Neutrophil (primary cell): ENCODE data around the gene SKAP1.
"Not testable (repeated sequence)": the region's sequence is repeated elsewhere in the genome, so short reads cannot be mapped to it uniquely, and the experiment has no call there.

Experiments
- H3K27ac ChIP-seq: fragments of 200-600 bp; sonication (generic); 2 replicates; pipeline ENCODE4 v1.5.1; 2016; ENCODE audit warnings: mild to moderate bottlenecking, moderate library complexity
- H3K27me3 ChIP-seq: fragments of 200-600 bp; sonication (generic); 2 replicates; pipeline ENCODE4 v1.6.0; 2016; ENCODE audit warnings: mild to moderate bottlenecking
- H3K36me3 ChIP-seq: fragments of 200-600 bp; sonication (generic); 2 replicates; pipeline ENCODE4 v1.5.1; 2017
- H3K4me1 ChIP-seq, 2 experiments: fragments of 200-600 bp in 1 of 2; sonication (generic) in 1 of 2; 1 replicate in 1 of 2; 2 replicates in 1 of 2; pipeline versions ENCODE4 v1.5.1 to v1.6.1; 2013 to 2016; ENCODE audit warnings: low read depth in 1 of 2, low read length in 1 of 2, mild to moderate bottlenecking in 1 of 2, moderate library complexity in 1 of 2; ENCODE audit not compliant: control insufficient read depth in 1 of 2, insufficient read depth in 1 of 2
- H3K4me3 ChIP-seq, 2 experiments: fragments of 200-600 bp in 1 of 2; sonication (generic) in 1 of 2; 1 replicate in 1 of 2; 2 replicates in 1 of 2; pipeline ENCODE4 v1.5.1; 2013 to 2016; ENCODE audit warnings: low read depth in 1 of 2, low read length in 1 of 2, mild to moderate bottlenecking in 1 of 2, moderate library complexity in 1 of 2
- H3K9me3 ChIP-seq: fragments of 200-600 bp; sonication (generic); 2 replicates; pipeline ENCODE4 v1.5.1; 2016
- TF ChIP-seq, protein P1 (sequence below): fragments of 200-600 bp; sonication (generic); IDR thresholded peaks from 2 replicates; pipeline ENCODE4 v1.5.1; 2016; ENCODE audit warnings: antibody characterized with exemption

SKAP1 gene

DNA sequence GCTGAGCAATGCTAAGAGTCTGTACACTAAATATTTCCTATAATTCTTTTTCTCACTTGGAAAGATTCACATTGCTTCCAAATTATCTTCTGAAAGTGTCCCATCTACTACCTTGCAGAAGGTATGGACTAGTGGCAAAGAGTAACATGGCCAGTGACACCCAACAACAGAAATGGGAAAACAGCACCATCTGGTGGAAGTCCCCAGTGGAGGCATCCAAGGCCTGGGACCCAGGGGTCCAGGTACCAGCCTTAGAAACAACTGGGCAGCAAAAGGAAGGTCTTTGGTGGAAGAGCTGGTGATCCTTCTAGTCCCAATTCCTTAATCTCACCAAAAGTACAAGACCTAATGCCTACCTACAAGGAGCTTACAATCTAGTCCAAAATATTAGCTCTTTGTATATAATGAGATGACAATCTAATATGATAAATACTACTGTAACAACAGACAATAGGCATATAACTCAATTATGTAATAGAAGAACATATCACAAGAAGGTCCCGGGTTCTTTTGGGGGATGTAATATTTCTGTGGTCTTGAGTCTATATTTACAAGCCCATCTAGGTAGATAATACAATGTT lies 55.3 kb downstream of the SKAP1 start:
- Histone ChIP-seq H3K36me3 (no peaks in the 10 kb centered on the region), H3K4me3 (no peak overlapping the region), H3K9me3 (no peaks in the 10 kb centered on the region), H3K27ac (no peak overlapping the region), H3K27me3 (peaks cover 61% of the 10 kb centered on the region), H3K4me1 (no peaks in the 10 kb centered on the region)
- TF ChIP-seq, protein P1, sequence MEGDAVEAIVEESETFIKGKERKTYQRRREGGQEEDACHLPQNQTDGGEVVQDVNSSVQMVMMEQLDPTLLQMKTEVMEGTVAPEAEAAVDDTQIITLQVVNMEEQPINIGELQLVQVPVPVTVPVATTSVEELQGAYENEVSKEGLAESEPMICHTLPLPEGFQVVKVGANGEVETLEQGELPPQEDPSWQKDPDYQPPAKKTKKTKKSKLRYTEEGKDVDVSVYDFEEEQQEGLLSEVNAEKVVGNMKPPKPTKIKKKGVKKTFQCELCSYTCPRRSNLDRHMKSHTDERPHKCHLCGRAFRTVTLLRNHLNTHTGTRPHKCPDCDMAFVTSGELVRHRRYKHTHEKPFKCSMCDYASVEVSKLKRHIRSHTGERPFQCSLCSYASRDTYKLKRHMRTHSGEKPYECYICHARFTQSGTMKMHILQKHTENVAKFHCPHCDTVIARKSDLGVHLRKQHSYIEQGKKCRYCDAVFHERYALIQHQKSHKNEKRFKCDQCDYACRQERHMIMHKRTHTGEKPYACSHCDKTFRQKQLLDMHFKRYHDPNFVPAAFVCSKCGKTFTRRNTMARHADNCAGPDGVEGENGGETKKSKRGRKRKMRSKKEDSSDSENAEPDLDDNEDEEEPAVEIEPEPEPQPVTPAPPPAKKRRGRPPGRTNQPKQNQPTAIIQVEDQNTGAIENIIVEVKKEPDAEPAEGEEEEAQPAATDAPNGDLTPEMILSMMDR = no peak

DNA sequence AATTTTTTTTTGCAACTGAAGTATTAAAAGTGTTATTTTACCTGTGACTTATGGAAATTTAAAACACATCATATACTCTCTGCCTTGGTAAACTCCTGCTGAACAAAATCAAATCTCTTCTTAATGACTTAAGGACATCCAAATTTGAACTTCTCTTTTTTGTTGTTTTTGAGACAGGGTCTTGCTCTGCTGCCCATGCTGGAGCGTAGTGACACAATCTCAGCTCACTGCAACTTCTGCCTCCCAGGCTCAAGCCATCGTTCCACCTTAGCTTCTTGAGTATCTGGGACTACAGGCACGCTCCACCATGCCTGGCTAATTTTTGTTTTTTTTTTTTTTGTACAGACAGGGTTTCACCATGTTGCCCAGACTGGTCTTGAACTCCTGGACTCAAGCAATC lies 56.1 kb downstream of the SKAP1 start:
- no peaks in the 10 kb centered on the region for H3K36me3 ChIP-seq
- H3K4me3 ChIP-seq = no peak overlapping the region
- no peak overlapping the region for H3K27ac ChIP-seq
- no peaks in the 10 kb centered on the region for H3K9me3 ChIP-seq
- peaks cover 53% of the 10 kb centered on the region for H3K27me3 ChIP-seq
- TF ChIP-seq, protein P1 = no peak
- H3K4me1 ChIP-seq = no peaks in the 10 kb centered on the region

DNA sequence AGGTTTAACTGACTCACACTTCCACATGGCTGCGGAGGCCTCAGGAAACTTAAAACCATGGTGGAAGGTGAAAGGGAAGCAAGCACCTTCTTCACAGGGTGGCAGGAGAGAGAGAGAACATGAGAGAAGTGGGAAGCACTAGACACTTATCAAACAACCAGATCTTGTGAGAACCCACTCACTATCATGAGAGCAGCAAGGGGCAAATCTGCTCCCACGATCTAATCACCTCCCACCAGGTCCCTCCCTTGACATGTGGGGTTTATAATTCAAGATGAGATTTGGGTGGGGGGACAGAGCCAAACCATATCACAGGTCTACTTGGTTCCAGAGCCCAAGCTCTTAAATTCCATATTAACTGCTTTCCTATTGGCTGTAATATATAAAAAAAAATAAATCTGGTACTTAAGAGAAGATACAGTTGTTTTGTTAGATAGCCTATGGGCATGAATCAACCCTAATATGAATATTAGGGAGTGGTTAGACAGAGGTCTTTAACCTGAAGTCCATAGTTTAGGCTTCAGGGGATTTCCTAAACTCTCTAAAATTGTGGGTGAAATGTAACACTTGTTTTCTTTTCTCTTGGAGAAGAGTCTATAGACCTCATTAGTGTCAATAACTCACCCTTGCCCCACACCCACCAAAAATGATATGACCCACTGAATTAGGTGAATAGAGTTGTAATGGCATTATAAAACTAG lies 56.7 kb downstream of the SKAP1 start:
- H3K36me3 ChIP-seq = no peaks in the 10 kb centered on the region
- TF ChIP-seq, protein P1 = no peak
- no peaks in the 10 kb centered on the region for H3K4me1 ChIP-seq
- H3K4me3 ChIP-seq = no peak overlapping the region
- H3K27me3 ChIP-seq = peaks cover 49% of the 10 kb centered on the region
- H3K9me3 ChIP-seq = no peaks in the 10 kb centered on the region
- no peak overlapping the region for H3K27ac ChIP-seq

DNA sequence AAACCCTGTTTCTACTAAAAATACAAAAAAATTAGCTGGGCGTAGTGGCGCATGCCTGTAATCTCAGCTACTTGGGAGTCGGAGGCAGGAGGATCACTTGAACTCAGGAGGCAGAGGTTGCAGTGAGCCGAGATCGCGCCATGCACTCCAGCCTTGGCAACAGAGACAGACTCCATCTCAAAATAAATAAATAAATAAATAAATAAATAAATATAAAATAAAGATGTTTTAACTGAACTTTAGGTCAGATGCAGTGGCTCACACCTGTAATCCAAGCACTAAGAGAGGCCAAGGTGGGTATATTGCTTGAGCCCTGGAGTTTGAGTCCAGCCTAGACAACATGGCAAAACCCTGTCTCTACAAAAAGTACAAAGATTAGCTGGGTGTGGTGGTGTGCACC lies 61.0 kb downstream of the SKAP1 start:
- H3K27me3 ChIP-seq = peaks cover 58% of the 10 kb centered on the region
- H3K4me1 ChIP-seq, H3K27ac ChIP-seq: not testable (repeated sequence)

DNA sequence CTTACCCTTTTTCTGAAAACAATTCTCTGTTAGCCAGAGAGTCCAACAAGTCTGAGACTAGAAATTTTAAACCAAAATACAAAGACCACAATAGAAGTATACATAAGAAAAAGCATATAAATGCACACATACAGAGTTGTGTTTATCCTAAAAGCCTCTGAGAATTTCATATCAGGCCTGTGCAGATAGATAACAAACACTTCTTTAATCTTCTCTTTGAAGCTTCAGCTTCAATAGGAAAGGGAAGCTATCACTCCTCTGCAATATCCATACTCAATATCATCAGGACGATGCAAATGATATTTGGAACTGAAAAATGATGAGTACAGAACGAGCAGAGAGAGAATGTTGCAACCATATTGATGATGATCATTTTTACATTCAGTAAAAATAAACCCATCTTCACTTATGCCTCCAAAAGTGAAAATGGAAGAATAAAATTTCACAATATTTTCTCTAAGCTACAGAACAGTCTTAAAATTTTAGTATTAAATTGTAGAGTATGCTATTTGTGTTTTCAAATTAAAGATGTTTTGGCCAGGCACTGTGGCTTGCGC lies 61.6 kb downstream of the SKAP1 start:
- H3K27me3 ChIP-seq = peaks cover 59% of the 10 kb centered on the region
- no peak overlapping the region for H3K27ac ChIP-seq
- no peaks in the 10 kb centered on the region for H3K4me1 ChIP-seq
- no peak overlapping the region for H3K4me3 ChIP-seq
- H3K36me3 ChIP-seq = no peaks in the 10 kb centered on the region
- TF ChIP-seq, protein P1 = no peak
- H3K9me3 ChIP-seq = no peaks in the 10 kb centered on the region

More for the DNA sequence above, 61.0 kb downstream of the SKAP1 start:
- H3K9me3 ChIP-seq, H3K4me3 ChIP-seq, H3K36me3 ChIP-seq: not testable (repeated sequence)

DNA sequence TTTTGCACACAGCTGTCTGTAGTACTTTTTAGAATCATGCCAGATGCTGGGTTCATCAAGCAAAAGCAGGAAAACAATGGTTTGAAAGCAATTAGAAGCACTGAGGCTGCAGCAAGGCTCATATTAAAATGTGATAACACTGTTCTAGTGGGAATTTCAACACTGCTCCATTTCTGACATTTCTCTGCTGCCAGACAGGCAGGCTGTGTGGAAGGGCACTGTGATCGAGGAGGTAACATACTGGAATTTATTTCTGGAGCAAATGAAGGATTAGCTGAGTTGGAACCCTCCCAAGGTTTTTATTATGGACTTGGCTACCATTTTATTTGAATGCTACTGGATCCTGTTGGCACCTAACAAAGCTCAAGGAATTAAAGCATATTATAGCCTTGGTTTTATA lies 66.9 kb downstream of the SKAP1 start:
- H3K27ac ChIP-seq = no peak overlapping the region
- TF ChIP-seq, protein P1 = no peak
- H3K4me3 ChIP-seq = no peak overlapping the region
- H3K27me3 ChIP-seq = peaks cover 77% of the 10 kb centered on the region
- H3K36me3 ChIP-seq = no peaks in the 10 kb centered on the region
- H3K4me1 ChIP-seq = no peaks in the 10 kb centered on the region
- no peaks in the 10 kb centered on the region for H3K9me3 ChIP-seq

DNA sequence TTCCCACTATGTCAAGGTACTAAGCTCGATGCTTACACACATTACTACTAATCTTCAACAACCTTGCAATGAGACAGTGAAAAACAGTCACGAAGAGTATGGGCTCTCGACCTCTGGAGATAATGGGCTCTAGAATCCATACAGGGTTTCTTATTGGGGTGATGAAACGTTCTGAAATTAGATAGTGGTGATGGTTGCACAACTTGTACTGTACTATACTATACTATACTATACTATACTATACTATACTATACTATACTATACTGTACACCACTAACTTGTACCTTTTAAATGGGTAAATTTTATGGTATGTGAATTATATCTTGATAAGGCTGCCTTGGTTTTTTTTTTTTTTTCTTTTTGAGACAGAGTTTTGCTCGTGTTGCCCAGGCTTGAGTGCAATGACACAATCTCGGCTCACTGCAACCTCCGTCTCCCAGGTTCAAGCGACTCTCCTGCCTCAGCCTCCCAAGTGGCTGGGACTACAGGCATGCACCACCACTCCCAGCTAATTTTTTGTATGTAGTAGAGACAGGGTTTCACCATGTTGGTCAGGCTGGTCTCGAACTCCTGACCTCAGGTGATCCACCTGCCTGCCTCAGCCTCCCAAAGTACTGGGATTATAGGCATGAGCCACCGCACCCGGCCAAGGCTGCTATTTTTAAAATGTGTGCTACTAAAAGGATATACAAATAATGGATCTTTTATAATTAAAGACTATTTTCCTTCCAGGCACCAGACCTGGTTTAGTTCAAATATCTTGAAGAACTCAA lies 69.0 kb downstream of the SKAP1 start:
- peaks cover 74% of the 10 kb centered on the region for H3K27me3 ChIP-seq
- not testable (repeated sequence) for H3K27ac ChIP-seq, H3K9me3 ChIP-seq, H3K4me1 ChIP-seq, H3K36me3 ChIP-seq, H3K4me3 ChIP-seq
